ENCODE data around the gene ARL16.

Gene ARL16

GRCh38 chr17:81667754-81668153 lies 15.8 kb downstream of the ARL16 start:
- no peak for DNase-seq
- intact Hi-C loops (cut with DNase I; ENCODE audit: low total_unique reads) = loop anchor here (2.0 kb wide), 1 partner anchor 31 kb away; the partner anchor contains the start of genes NPLOC4 and TSPAN10
- peaks cover 0 to 30% (median 23%) of the 10 kb centered on the region in 4 donors for H3K4me1 ChIP-seq
- no peak overlapping the region for H3K27ac ChIP-seq
- H3K27me3 ChIP-seq = no peaks in the 10 kb centered on the region
- no peaks in the 10 kb centered on the region for H3K9me3 ChIP-seq
- peaks cover 28 to 44% (median 33%) of the 10 kb centered on the region in 3 donors for H3K36me3 ChIP-seq
- H3K4me3 ChIP-seq = no peak overlapping the region
- TF ChIP-seq, protein P1, sequence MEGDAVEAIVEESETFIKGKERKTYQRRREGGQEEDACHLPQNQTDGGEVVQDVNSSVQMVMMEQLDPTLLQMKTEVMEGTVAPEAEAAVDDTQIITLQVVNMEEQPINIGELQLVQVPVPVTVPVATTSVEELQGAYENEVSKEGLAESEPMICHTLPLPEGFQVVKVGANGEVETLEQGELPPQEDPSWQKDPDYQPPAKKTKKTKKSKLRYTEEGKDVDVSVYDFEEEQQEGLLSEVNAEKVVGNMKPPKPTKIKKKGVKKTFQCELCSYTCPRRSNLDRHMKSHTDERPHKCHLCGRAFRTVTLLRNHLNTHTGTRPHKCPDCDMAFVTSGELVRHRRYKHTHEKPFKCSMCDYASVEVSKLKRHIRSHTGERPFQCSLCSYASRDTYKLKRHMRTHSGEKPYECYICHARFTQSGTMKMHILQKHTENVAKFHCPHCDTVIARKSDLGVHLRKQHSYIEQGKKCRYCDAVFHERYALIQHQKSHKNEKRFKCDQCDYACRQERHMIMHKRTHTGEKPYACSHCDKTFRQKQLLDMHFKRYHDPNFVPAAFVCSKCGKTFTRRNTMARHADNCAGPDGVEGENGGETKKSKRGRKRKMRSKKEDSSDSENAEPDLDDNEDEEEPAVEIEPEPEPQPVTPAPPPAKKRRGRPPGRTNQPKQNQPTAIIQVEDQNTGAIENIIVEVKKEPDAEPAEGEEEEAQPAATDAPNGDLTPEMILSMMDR (IDR thresholded peaks at IDR 0.05) = no peak

GRCh38 chr17:81666342-81667191 lies 17.0 kb downstream of the ARL16 start, which contains the start of the genes CCDC137 and OXLD1:
CCDC137 (plus strand) TSS chr17:81666737; CDS start chr17:81666767, 30 bp downstream.
OXLD1 (minus strand) TSS chr17:81666605; CDS start chr17:81666577, 28 bp downstream.
- TF ChIP-seq, protein P1 (IDR thresholded peaks at IDR 0.05) = no peak
- Histone ChIP-seq H3K36me3 (peaks cover 16 to 33% (median 21%) of the 10 kb centered on the region in 3 donors), H3K4me3 (peak within 1 kb of the TSS; percentile 87 to 95), H3K27ac (peak within 1 kb of the TSS; percentile 86 to 92), H3K27me3 (no peaks in the 10 kb centered on the region), H3K4me1 (peaks cover 0 to 30% (median 23%) of the 10 kb centered on the region in 4 donors), H3K9me3 (no peaks in the 10 kb centered on the region)
- intact Hi-C loops (cut with DNase I; ENCODE audit: low total_unique reads) = loop anchor here (2.0 kb wide), 1 partner anchor 30 kb away; the partner anchor contains the start of genes NPLOC4 and TSPAN10
- DNase-seq = peak; percentile 94 to 97

DNA sequence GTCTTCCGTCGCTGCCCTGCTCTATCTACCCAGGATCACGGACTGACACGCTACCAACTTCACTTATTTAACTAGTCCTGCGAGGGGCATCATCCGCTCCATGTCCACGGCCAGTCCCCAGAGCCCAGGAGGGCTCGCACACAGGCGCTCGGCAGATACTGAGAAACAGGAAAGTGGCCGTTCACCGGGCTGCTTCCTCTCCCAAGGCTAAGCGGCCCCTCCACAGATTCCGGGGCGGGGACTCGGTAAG lies 17.6 kb downstream of the ARL16 start:
- Histone ChIP-seq H3K4me3 (peak overlapping the region; percentile 87 to 95), H3K27me3 (no peaks in the 10 kb centered on the region), H3K4me1 (peaks cover 0 to 30% (median 23%) of the 10 kb centered on the region in 4 donors), H3K27ac (peak overlapping the region; percentile 86 to 92), H3K9me3 (no peaks in the 10 kb centered on the region), H3K36me3 (peaks cover 14 to 27% (median 16%) of the 10 kb centered on the region in 3 donors)
- no peak for DNase-seq
- TF ChIP-seq, protein P1 (IDR thresholded peaks at IDR 0.05) = no peak
- intact Hi-C loops (cut with DNase I; ENCODE audit: low total_unique reads) = loop anchor here (2.0 kb wide), 1 partner anchor 29 kb away; the partner anchor contains the start of genes NPLOC4 and TSPAN10

DNA sequence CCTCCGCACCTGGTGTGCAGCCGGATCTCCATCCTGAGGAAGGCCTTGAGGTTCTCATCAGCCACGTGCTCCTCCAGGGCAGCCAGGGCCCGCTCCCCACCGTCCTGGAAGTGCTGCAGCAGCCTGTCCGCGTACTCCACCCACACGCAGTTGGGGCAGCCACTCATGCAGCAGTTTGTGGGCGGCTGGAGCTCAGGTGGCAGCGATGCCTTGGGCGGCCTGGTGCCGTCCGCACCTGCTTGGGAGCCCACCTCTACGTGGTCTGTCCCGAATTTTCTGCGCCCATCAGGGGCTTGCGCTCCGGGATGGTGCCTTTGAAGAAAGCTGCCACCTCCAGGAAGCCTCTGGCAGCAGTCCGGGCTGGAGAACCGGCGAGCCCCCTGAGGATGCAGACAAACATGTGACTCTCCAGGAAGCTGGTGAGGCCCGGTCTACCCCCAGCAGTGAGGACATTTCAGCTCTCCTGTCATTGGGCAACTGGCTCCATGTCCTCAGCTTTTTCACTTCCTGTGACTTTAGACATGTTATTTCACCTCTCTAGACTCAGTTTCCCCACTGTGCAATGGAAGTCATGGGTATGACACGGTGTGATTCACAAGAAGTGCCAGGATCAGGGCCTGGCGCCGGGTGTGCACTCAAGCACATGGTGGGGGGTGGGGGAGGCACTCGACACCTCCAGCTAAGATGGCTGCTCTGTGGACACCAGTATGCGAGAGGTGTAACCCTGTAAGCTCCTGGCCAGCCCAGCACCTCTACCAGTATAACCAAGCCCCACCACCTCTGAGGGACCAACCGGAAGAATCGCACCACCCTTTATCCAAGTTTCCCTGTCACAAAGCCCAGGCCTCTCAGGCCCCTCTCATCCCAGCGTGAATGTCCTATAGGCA lies 18.1 kb downstream of the ARL16 start:
- DNase-seq = no peak
- Histone ChIP-seq H3K27ac (peak overlapping the region; percentile 86 to 92), H3K4me1 (peaks cover 0 to 30% (median 23%) of the 10 kb centered on the region in 4 donors)

DNA sequence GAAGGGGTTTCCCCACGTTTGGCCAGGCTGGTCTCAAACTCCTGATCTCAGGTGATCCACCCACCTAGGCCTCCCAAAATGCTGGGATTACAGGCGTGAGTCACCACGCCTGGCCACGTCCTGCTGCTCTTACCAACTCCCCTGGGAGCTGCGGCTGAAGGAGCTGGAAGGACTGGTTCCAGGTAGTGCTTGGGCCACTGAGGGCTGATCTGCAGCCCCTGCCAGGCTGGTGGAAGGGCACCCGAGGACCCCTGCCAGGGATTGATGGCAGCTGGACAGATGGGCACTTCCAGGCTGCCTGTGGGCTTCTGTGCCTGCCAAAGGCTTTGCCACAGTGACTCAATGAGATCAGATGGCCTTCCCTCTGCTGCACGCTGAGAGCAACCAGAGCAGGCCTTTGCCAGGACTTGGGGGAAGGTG lies 19.5 kb downstream of the ARL16 start:
- Histone ChIP-seq H3K9me3 (no peaks in the 10 kb centered on the region), H3K27me3 (no peaks in the 10 kb centered on the region), H3K27ac (no peak overlapping the region), H3K4me1 (peaks cover 0 to 30% (median 23%) of the 10 kb centered on the region in 4 donors), H3K4me3 (no peak overlapping the region), H3K36me3 (peaks cover 0 to 7% (median 0%) of the 10 kb centered on the region in 3 donors)
- DNase-seq = no peak
- intact Hi-C loops (cut with DNase I; ENCODE audit: low total_unique reads) = no loop called here
- TF ChIP-seq, protein P1 (IDR thresholded peaks at IDR 0.05) = no peak

More for the DNA sequence above, 18.1 kb downstream of the ARL16 start:
- peaks cover 11 to 21% (median 13%) of the 10 kb centered on the region in 3 donors for H3K36me3 ChIP-seq
- H3K9me3 ChIP-seq = no peaks in the 10 kb centered on the region
- intact Hi-C loops (cut with DNase I; ENCODE audit: low total_unique reads) = loop anchor here (2.0 kb wide), 1 partner anchor 29 kb away; the partner anchor contains the start of genes NPLOC4 and TSPAN10
- H3K27me3 ChIP-seq = no peaks in the 10 kb centered on the region
- peak overlapping the region; percentile 87 to 95 for H3K4me3 ChIP-seq
- TF ChIP-seq, protein P1 (IDR thresholded peaks at IDR 0.05) = no peak
